GM10847 (cell line): ENCODE data around the gene UMOD.

Source experiments
- POLR2A ChIP-seq: IDR thresholded peaks from 2 replicates; pipeline ENCODE4 v1.6.1; 2011; ENCODE audit not compliant: insufficient read length; ENCODE audit errors: extremely low read depth

UMOD gene

DNA sequence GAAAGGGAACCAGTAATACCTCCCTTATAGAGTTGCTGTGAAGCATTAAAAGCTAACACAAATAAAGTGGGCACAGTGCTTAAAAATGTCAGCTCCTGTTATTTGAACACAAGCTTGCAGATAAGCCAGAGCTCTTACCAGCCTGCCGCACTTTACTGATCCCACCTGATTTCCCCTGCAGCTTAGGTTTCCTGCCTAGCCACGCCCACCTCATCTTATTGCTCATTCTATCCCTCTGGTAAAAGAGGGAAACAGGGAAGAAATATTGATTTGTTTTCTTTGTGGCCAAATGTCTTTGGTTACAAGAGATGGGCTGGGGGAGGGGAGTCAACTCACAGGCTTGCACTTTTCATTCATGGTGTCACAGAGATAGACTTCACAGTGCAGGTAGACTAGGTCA, 15.6 kb downstream of the UMOD start:
- no peak for TF ChIP-seq POLR2A

DNA sequence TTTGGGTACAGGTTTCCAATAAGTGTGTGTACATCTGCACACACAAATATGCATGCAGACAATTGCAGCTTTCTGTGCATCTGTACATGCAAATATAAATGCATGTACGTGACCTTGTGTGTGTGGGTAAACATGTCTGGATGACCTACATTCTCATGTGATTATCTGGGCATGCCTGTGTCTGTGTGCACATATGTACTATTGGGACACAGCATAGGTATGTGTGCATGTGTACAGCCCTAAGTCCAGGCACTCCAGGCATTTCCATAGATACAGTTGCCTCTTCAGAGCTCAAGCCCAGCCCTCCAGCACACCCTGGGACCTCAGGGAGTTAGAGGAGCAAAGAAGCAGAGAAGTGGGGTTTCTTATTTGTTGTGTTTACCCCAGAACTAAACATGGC, 18.1 kb downstream of the UMOD start:
- TF ChIP-seq POLR2A = no peak

DNA sequence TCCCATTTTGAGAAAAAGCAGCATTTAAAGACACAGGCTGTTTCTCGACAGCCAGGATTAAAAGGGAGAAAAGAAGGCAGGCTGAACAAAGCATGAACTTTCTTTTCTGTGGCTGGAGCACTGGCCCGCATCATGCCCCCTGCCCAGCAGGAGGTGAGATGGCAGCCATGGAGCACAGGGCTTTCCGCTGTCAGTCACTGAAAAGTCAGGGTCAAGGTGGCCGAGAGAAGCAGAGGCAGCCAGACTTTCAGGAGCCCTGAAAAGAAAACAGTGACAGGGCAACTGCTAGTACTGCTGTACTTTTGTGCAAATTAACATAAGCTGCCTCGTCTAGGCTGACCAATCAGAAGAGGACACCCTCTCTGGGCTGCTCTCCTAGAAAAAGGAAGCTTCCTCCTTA, 19.4 kb downstream of the UMOD start:
- no peak for TF ChIP-seq POLR2A

DNA sequence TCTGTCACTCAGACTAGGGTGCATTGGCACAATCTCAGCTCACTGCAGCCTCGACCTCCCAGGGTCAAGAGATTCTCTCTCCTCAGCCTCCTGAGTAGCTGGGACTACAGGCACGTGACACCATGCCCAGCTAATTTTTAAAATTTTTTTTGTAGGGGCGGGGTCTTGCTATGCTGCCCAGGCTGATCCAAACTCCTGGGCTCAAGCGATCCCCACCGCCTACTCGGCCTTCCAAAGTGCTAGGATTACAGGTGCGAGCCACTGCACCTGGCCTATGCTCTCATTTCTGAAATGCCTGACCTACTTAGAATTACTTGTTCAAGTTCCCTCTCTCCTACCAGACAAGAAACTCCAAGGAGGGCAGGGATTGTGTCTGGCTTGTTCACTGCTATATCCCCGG, 20.1 kb downstream of the UMOD start:
- no peak for TF ChIP-seq POLR2A

DNA sequence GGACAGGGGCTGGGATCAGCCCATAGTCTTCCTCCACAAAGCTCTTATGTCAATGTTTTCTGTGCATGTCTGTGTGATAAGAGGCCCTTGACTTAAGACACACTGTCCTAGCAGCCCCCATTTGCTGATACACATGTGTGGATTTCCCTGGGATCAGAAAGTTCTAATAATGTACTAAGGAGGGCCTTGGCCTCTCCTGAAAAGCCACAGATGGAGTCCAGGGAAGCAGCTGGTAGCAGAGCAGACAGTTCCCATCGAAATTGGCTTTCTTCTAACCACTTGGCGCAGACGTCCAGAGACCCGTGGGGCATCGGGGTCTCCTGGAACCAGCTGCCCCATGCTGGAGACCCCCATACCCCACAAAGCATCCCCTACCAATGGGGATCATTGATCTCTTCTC, 20.9 kb downstream of the UMOD start:
- TF ChIP-seq POLR2A = no peak

DNA sequence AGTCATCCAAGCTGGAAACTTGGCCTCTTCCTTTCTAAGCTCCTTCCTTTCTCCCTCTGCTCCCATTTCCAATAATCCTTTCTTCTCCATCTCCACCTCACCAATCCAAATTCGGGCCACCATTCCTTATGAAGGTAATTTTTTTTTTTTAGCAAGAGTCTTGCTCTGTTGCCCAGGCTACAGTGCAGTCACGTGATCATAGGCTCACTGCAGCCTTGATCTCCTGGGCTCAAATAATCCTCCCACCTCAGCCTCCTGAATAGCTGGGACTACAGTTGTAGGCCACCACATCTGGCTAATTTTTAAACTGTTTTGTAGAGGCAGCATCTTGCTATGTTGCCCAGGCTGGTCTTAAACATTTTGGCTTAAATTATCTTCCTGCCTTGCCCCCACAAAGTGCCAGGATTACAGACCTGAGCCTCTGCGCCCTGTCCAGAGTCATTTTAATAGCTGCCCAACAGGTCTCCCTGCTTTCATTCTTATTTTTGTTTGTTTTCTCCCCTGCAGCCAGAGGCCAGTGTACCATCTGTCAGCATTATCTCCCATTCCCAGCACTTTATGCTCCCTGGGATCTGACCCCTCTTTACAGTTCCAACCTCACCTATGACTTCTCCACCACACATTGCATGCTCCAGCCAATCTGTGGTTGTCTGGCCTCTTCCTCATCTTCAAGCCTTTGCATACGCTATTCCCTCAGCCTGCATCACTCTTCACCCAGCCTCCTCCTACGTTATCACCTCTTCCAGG, 22.9 kb downstream of the UMOD start:
- TF ChIP-seq POLR2A = no peak

DNA sequence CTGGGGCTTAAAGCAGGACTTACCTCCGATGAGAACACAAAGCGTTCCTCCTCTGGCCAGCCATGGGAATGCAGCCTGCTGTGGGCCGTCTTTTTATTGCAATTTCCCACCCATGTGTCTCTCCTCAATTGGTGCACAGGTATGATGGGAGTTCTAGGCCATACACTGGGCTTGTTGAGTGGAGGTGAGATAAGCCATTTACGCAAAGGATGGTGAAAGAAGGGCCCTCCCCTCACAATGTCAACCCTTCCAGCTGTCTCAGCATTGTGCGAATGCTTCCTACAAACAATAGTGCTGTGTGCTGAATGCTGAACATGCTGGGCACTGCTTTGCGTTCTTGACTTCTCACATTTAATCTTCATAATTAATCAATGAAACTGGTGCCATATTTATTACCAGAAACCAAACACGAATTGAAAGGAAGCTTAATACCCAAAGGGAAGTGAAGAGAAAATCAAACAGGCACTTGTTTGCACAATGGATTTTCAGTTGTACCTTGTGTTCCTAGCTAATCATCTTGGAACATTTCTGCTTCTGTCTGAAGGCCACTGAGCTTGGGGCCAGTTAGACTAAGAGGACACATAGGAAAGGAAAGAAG, 25.0 kb downstream of the UMOD start, which contains the start of gene GP2:
GP2 (minus strand) TSS at position 70 of the 598 bp plus-strand sequence. CDS start 1,082 bp downstream, outside the sequence.
- no peak for TF ChIP-seq POLR2A

DNA sequence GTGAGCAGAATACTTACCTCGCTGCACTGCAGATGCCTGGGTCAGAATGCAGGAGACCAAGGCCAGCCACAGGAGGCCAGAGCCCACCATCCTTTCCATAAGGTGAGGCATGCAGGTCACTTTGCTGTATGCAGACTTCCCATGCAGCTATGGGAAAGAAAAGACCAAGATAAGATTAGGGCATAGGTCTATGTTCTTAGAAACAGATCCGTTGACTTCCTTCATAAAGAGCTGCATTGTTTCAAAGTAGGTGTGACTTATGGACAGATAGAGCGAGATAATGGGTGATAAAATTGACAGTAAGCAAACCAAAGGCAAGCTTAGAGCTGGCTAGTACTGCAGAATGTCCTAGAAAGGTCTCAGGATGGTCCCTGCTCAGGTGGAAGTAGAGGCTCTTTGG, 26.2 kb downstream of the UMOD start:
- no peak for TF ChIP-seq POLR2A

DNA sequence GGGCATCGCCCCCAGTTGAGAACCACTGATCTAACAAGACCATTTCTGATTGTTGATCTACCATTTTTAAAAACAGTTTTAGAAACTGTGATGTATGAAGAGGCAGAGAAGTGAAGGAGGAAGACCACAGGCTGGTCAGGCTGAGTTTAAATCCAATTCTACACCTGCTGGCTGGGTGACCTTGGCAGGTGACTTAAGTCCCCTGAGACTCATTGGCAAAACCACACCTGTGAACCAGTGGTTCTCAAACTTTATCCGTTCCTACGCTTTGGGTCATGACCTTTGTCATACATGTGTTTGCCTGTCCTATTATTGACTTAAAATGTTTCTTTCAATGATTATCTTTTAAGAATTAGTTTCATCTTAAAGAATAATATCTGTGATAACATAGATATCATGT, 27.5 kb downstream of the UMOD start:
- TF ChIP-seq POLR2A = no peak

DNA sequence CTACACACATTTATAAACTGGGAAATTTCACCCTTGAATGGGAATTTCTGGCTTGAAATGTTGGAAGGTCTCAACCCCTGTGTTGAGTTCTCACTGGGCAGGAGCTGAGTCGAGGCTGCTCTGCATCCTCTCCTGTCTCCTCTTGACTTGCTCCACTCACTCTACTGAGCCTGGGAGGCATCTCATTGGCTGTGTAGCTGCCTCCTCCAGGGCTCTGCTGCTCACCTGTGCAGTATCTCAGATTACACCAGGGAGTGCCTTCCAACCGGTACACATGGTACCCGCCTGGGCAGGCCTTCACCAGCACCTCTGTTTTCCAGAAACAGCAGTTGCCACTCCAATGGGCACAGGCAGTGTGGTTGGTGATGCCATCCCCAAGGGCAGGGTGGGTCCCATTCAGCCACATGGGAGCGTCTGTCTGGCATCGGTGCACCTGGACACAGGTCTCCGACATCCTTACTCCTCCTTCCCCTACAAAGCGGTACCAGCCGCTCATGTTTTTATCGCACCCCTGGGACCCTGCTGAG, 28.9 kb downstream of the UMOD start:
- no peak for TF ChIP-seq POLR2A

DNA sequence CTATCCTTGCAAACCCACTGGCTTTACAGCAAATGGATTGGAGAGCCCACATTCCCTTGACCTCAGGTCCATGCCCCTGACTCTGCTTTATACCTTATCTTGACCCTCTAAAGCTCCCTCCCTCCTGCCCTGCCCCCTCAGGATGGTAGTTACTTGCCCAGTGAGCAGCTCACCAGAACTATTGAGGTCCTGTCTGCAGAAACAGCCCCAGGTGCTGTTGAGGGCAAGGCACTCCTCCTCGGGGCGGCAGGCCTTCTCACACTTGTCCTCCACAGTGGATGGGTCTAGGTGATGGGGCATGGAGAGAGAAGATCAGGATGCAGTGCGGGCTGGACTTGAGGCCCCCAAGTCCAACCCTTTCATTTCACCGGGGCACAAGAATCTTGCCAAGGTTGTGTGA, 29.8 kb downstream of the UMOD start:
- TF ChIP-seq POLR2A = no peak

DNA sequence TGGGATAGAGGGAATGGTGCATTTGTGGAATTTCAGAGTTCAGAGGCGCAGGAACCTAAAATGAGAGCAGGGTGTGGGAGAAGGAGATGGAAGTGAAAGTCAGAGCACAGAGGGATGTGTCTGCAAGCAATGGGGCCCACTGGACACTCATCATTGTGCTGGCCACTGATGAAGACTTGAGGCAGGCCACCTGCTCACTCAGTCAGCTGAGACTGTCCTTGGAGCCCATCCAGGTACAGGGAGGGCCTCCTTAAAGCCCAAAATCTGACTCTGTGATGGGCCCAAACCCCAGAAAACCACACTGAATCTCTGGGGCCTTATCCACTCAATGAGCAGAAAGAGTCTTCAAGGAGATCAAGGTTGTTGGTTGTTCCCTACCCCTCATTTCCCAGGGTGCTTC, 30.8 kb downstream of the UMOD start:
- TF ChIP-seq POLR2A = no peak

DNA sequence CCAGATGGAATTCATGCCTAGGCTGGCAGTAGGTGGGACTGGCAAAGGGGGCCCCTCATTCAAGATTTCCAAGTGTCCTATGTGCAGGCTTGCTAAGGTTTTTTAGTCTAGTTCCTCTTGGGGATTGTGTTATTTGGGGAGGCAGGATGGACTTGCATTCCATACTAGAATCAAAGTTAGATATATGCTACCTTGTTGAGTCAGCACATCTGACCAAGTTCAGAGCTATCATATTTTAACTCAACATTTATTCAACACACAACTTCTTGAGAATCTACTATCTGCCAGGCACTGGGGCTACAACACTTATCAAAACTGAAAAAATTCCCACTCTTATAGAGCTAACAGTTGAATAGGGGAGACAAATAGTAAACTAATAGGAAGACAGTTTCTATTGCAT, 31.9 kb downstream of the UMOD start:
- no peak for TF ChIP-seq POLR2A

DNA sequence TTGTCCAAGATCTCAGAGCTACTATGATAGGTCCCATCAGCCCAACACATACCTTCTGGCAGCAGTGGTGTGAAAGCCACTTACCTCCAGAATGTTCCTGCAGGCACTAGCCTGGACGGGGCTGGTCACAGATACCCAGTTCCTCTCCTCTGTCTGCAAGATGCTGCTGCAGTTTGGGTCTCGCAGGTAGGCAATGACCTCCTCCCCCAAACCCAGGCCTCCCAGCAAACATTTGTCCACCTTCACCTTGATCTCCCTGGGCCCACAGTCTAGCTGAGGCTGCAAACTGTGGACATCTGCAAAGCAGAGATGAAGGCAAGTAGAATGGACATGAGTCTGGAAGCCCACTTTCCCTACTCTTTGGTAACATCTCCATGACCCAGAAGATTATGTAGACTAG, 32.3 kb downstream of the UMOD start:
- TF ChIP-seq POLR2A = no peak

DNA sequence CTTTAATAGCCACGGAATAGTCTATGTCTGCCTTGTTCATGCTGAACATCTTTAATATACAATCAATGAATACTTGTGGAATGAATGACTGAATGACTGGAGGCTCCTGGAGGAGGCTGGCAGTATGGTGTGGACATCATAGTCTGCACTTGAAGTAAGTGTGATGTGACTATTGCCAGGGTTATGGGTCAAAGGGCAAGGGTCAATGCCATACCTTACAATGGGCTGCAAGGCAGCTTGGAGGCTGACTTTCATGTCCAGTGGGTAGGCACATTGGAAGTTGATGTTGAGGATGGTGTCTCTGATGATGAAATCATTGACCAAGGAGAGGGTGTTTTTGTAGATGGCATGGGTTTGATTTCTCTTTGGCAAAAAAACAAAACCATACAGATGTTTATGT, 33.1 kb downstream of the UMOD start:
- TF ChIP-seq POLR2A = no peak

DNA sequence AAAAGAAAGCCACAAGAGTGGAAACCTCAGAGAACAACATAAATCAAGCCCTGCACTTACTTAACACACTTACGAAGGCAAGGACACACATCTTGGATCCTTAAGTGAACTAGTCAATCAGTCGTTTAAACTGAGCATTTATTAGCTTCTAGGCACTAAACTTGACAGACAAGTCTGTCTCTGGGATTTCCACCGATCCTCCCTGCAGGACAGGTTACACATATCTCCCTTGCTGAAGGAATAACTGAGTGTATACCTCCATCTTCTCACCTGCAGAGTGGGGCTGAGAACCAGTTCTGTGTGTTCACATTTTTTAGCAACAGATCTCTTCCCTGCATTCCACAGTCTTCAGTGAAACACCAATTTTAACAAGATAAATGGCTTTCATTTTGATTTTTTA, 34.1 kb downstream of the UMOD start:
- TF ChIP-seq POLR2A = no peak

DNA sequence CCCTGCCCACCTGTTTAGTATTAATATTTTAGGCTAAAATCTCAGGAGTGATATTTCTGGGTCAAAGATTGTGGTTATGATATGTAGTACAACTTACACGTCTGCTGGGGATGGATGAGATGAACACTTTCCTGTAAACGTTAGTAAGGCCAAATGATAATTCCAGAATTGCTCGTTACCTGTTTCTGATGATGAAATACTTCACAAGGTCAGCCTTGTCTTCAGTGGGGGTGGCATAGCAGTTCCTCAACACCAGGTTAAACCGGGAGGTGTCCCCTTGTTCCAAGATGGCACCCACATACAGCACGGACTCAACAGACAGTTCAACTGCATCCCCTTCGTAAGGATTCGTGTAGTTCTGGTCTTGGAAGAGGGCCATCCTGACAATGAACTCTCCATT, 34.5 kb downstream of the UMOD start:
- no peak for TF ChIP-seq POLR2A
